Activated CD4-positive, CD25-positive, alpha-beta regulatory T cell treated with anti-CD3 and anti-CD28 coated beads, Interleukin-2, amount 50 U/mL, for 24 hours (primary cell): ENCODE data around the gene FAM234B.

Experiments
- ATAC-seq, 2 donors: fragments of 150-1000 bp; cut with Tn5 transposase; one replicate each; pipeline ENCODE4 v1.10.0; 2021; ENCODE audit warnings: mild to moderate bottlenecking in 1 of 2, moderate library complexity in 1 of 2

FAM234B gene

GRCh38 chr12:13119826-13120225 is 75.6 kb downstream of the FAM234B start:
- no peak for ATAC-seq

GRCh38 chr12:13120413-13120812 is 76.2 kb downstream of the FAM234B start:
- no peak for ATAC-seq

GRCh38 chr12:13121568-13121967 is 77.4 kb downstream of the FAM234B start:
- ATAC-seq = no peak

GRCh38 chr12:13124656-13125505 is 80.7 kb downstream of the FAM234B start:
- ATAC-seq = no peak

GRCh38 chr12:13125996-13126395 is 81.8 kb downstream of the FAM234B start:
- ATAC-seq = no peak

- no peak for ATAC-seq
Measured at GRCh38 chr12:13126494-13126893, 82.3 kb downstream of the FAM234B start.

GRCh38 chr12:13127444-13127843 is 83.3 kb downstream of the FAM234B start:
- no peak for ATAC-seq

GRCh38 chr12:13128291-13128965 is 84.2 kb downstream of the FAM234B start:
- ATAC-seq = no peak

GRCh38 chr12:13130981-13131380 is 86.8 kb downstream of the FAM234B start:
- ATAC-seq = no peak
